ENCODE data around the gene PABPN1. TPM values are rescaled to one million over a fixed set of nuclear protein-coding genes. Genes with fewer than 3 reads are reported as not detected.

PABPN1 gene
- total and polyA plus RNA-seq, 2 of the 13 experiments (the other 11 are each of a cell fraction or from before 2014, with no cell fraction given) = 233 to 524 TPM

DNA sequence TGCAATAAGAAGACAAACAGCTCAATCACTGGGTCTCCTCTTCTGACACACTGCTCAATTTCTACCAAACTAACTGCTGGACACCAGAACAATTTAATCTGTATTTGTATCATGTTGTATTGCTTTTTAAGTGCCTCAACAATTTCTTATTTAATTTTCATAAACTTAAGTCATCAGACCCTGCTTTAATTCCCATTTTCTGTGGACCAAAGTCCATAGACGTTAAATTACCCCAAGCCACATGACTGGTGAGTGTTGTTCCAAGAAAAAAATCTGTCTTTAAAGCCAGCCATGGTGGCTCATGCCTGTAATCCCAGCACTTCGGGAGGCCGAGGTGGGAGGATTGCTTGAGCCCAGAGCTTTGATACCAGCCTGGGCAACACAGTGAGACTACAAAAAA is 44.1 kb upstream of the PABPN1 start:
- no peaks in the 10 kb centered on the region for H3K79me2 ChIP-seq (ENCODE audit: insufficient read depth, low read length)
- no peak overlapping the region for H2AFZ ChIP-seq (ENCODE audit: low read length)
- peaks cover 8% of the 10 kb centered on the region for H3K4me1 ChIP-seq (ENCODE audit: insufficient read depth, low read length)
- FAIRE-seq (no peak), ATAC-seq (no peak), DNase-seq (ENCODE audit: low spot score) (no peak)
- in situ Hi-C loops (cut with HindIII; ENCODE audit: extremely low pct_ligation_motif_present, low pct_unique_long_range_greater_than_20kb) (no loop called here), intact Hi-C loops (cut with micrococcal nuclease; ENCODE audit: unreplicated experiment) (no loop called here)
- no peaks in the 10 kb centered on the region for H4K20me1 ChIP-seq (ENCODE audit: insufficient read depth, low read length)
- H3K4me2 ChIP-seq (ENCODE audit: low read depth, low read length) = no peak overlapping the region
- ChIA-PET CTCF (ENCODE audit: low intra/inter-chr PET ratio, low total read pairs) (no interaction called here), POLR2A (interaction anchor here (1.1 to 6.8 kb wide), 4 partner anchors 9 to 29 kb away, joined by 3 to 43 read pairs (median 5); partner anchors contain the start of genes BCL2L2, HOMEZ and PPP1R3E)
- H3K9me3 ChIP-seq (ENCODE audit: low read length) = no peaks in the 10 kb centered on the region
- no TSS peak for BruUV-seq (replicated peaks)
- H3K9ac ChIP-seq (ENCODE audit: insufficient read depth, low read depth, low read length) = no peak overlapping the region
- no peak overlapping the region for H3K27ac ChIP-seq (ENCODE audit: extremely low read length, insufficient read depth, low read length)
- H3K4me3 ChIP-seq (replicated peaks in 1 of 3; ENCODE audit: insufficient read depth in 1 of 3, low read depth in 2 of 3, low read length in 3 of 3) = no peak overlapping the region
- 82% methylated on average over 3 of the region's 3 CpGs for WGBS (ENCODE audit: low lambda C conversion rate)
- TF ChIP-seq FOXP4 (CRISPR knock-in tag; IDR thresholded peaks at IDR 0.05) = no peak
- no peak for TF ChIP-seq ZSCAN22 (CRISPR knock-in tag; IDR thresholded peaks at IDR 0.05)
- no peak for TF ChIP-seq PHB2 (IDR thresholded peaks at IDR 0.05; ENCODE audit: partially characterized antibody)
- TF ChIP-seq AHDC1 (CRISPR knock-in tag; IDR thresholded peaks at IDR 0.05; ENCODE audit: borderline replicate concordance) = no peak
- 0 out of 5 replicates have a peak, but pooled peaks cover 0 to 3% of the 10 kb centered on the region in 2 experiments for H3K36me3 ChIP-seq (replicated peaks in 1 of 2; ENCODE audit: control insufficient read depth in 1 of 2, insufficient read depth in 2 of 2, low read length in 2 of 2)
- H3K27me3 ChIP-seq (ENCODE audit: control insufficient read depth in 1 of 2, insufficient read depth in 2 of 2, low read length in 2 of 2) = no peaks in the 10 kb centered on the region
